Coronary artery (tissue), 2 donors: ENCODE measurements around the gene SCT.

Experiments used
- DNase-seq: peaks from one replicate; pipeline ENCODE4 v3.0.0-alpha.2; 2017; ENCODE audit warnings: low spot score
- H3K27ac ChIP-seq, 2 donors: fragments of 200-600 bp; sonication (generic); one replicate each; pipeline ENCODE4 v1.5.1; 2016 to 2019
- H3K4me3 ChIP-seq: fragments of 200-600 bp; sonication (generic); 2 replicates; pipeline ENCODE4 v1.5.1; 2016; ENCODE audit warnings: mild to moderate bottlenecking, moderate library complexity
- TF ChIP-seq, protein P1 (sequence below): fragments of 200-600 bp; sonication (generic); IDR thresholded peaks from one replicate; pipeline ENCODE4 v1.5.1; 2019; ENCODE audit warnings: antibody characterized with exemption

The SCT gene

DNA sequence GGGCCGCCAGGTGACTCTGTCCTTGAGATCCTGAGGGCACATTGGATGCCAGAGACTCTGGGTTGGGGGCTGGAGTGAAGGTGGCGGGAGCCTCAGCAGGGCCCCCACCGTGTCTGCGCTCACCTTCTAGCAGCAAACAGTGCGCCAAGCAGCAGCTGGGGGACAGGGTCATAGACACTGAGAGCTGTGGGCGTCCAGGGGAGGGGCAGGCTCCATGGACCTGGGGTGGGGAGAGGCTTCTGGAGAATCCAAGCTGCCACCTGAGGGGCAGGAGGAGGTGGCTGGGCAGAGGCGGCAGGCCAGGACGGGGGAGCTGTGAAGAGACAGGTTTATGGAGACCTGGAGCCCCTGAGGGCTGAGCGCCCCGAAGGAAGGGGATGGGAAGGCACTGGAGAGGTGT is 42.7 kb downstream of the SCT start:
- H3K4me3 ChIP-seq = no peak overlapping the region
- DNase-seq = no peak
- H3K27ac ChIP-seq = no peak overlapping the region
- TF ChIP-seq, protein P1, sequence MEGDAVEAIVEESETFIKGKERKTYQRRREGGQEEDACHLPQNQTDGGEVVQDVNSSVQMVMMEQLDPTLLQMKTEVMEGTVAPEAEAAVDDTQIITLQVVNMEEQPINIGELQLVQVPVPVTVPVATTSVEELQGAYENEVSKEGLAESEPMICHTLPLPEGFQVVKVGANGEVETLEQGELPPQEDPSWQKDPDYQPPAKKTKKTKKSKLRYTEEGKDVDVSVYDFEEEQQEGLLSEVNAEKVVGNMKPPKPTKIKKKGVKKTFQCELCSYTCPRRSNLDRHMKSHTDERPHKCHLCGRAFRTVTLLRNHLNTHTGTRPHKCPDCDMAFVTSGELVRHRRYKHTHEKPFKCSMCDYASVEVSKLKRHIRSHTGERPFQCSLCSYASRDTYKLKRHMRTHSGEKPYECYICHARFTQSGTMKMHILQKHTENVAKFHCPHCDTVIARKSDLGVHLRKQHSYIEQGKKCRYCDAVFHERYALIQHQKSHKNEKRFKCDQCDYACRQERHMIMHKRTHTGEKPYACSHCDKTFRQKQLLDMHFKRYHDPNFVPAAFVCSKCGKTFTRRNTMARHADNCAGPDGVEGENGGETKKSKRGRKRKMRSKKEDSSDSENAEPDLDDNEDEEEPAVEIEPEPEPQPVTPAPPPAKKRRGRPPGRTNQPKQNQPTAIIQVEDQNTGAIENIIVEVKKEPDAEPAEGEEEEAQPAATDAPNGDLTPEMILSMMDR = no peak

DNA sequence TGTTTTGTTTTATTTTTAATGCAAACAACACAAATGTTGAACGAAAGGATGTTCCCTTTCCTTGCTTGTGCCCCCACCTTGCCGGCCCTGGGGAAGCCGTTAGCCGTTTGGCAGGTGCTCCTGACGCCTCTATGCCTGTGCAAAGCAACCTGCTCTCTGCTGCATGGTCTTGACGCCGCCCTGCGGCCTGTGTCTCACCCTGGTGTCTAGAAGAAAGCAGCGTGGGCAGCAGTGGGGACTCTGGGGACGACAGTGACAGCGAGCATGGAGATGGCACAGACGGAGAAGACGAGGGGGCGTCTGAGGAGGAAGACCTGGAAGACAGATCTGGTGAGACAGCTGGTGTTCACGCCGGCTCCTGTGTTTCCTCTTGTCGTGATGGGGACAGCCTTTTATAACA is 45.2 kb downstream of the SCT start:
- no peak overlapping the region for H3K4me3 ChIP-seq
- H3K27ac ChIP-seq = no peak overlapping the region
- DNase-seq = no peak
- TF ChIP-seq, protein P1 = no peak

DNA sequence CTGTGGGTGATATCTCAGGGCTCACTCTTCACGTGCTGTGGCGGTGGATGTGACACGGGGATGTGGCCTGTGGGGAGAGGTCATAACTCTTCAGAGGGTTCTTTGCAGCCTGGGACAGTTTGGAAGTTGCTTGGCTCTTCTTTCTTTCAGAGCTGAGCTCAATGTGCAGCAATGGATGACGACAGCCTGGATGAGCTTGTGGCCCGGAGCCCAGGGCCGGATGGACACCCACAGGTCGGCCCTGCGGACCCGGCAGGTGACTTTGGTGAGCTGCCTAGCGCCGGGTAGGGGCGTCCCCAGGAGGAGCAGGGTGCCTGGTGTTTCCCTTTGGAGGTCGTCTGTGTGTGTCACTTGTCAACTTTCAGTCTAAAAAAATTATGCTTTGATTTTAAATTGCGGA is 45.6 kb downstream of the SCT start:
- Histone ChIP-seq H3K27ac (no peak overlapping the region), H3K4me3 (no peak overlapping the region)
- DNase-seq = no peak
- TF ChIP-seq, protein P1 = no peak

DNA sequence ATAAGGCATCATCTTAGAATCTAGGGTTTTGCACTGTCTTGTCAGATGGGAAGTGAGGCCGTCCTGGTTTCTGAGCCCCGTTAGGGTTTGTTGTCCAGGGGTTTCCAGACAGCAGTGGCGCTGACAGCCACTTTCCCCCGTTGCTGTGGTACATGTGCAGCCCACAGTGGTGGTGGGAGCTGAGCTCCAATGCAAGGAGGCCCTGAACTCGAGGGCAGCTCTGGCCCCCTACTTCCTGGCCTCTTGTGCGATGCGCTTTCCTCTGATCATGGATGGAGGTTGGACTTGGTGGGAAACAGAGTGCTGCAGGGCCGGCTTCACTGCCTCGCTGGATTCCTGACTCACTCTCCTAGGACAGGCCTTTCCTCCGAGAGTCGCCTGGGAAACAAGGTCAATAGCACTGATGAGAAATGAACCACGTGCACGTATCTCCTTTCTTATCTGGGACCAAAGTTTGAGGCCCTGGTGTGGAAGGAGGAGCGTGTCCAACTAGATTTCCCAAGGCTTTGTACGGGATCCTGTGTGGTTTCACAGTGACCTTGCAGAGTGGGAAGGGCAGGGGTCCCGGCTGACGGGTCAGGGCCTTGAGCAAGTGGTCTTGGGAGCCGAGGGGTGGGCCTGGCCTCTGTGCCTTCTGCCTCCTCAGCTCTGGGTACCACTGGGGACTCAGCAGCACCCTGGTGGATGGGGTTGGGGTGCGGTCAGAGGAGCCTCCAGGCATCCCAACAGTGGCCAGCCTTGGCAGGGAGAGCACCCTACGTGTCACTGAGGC is 47.0 kb downstream of the SCT start:
- DNase-seq = no peak
- TF ChIP-seq, protein P1 = no peak
- Histone ChIP-seq H3K4me3 (no peak overlapping the region), H3K27ac (no peak overlapping the region)

DNA sequence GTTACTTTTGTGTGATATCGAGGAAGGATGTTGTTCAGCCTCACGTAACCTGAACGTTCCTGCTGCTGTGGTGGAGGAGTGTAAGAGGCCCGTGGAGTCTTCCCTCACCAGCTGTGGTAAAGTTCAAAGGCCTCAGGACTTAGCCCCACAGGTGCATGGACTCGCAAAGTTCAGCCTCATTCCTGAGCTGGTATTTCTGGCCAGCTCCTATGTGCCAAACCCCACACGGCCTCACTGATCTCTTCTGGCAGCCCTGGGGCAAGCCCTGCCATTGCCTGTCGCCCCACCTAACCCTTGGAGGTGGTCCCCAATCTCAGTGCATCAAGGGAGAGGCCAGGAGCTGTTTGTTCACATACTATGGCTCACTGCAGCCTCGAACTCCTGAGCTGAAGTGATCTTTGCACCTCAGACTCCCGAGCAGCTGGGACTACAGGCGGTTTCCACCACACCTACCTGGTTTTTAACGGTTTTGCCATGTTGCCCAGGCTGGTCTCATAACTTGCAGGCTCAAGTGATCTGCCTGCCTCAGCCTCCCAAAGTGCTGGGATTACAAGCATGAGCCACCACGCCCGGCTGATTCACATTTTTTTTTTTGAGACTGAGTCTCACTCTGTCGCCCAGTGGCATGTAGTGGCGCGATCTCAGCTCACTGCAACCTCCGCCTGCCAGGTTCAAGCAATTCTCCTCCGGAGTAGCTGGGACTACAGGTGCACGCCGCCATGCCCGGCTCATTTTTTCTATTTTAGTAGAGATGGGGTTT is 48.5 kb downstream of the SCT start:
- TF ChIP-seq, protein P1 = no peak
- DNase-seq = no peak
- Histone ChIP-seq H3K27ac (no peak overlapping the region), H3K4me3 (peak overlapping the region; percentile 85)

DNA sequence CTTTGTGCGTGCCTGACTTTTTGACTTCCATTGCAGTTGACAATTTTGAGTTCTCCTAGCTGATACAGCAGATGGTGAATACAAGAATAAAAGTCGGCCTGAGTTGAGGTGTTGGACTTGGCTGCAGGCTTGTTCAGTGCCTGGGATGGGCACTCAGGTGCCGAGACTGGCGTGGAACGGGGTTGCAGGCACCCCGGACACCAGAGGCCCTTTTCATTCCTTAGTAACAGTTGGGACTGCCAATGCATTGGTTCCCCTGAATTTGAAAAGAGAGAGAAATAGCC is 49.4 kb downstream of the SCT start:
- no peak overlapping the region for H3K27ac ChIP-seq
- no peak for DNase-seq
- TF ChIP-seq, protein P1 = no peak
- peak overlapping the region; percentile 85 for H3K4me3 ChIP-seq
